ENCODE data around the gene HACE1.

The HACE1 gene

GRCh38 chr6:104789770-104790190, 69.9 kb downstream of the HACE1 start:
- TF ChIP-seq POLR2AphosphoS5 (IDR thresholded peaks at IDR 0.05; ENCODE audit: low read depth) = no peak
- TF ChIP-seq, protein P1, sequence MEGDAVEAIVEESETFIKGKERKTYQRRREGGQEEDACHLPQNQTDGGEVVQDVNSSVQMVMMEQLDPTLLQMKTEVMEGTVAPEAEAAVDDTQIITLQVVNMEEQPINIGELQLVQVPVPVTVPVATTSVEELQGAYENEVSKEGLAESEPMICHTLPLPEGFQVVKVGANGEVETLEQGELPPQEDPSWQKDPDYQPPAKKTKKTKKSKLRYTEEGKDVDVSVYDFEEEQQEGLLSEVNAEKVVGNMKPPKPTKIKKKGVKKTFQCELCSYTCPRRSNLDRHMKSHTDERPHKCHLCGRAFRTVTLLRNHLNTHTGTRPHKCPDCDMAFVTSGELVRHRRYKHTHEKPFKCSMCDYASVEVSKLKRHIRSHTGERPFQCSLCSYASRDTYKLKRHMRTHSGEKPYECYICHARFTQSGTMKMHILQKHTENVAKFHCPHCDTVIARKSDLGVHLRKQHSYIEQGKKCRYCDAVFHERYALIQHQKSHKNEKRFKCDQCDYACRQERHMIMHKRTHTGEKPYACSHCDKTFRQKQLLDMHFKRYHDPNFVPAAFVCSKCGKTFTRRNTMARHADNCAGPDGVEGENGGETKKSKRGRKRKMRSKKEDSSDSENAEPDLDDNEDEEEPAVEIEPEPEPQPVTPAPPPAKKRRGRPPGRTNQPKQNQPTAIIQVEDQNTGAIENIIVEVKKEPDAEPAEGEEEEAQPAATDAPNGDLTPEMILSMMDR (IDR thresholded peaks at IDR 0.05; ENCODE audit: insufficient read depth, low read length) = peak; percentile 16
- Histone ChIP-seq H3K27me3 (ENCODE audit: insufficient read depth, poor library complexity, severe bottlenecking) (no peaks in the 10 kb centered on the region), H3K27ac (replicated peaks) (no peak overlapping the region), H3K4me3 (replicated peaks; ENCODE audit: insufficient read depth, low read length) (no peak overlapping the region)
- peak in 1 of 2 experiments; percentile 20 for DNase-seq (ENCODE audit: low read depth in 1 of 2, low spot score in 1 of 2)

DNA sequence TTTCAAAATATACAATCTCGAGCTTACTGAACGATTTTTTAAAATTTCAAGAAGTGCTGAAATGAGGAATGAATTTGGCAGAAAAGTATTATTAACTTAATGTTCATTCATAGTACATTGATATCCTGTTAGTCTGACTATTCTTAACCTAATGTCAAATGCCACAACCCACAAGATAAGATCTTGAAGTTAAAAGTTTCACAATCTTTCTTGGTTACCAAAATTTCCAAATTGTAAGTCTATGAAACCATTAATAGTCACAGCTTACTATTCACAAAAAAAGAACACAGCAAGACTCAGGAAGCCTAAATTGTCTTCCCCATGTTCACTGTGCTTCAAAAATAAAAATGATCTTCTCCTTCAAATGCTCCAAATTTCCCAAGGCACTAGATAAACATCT, 71.3 kb downstream of the HACE1 start:
- Histone ChIP-seq H3K27ac (replicated peaks) (no peak overlapping the region), H3K4me3 (replicated peaks; ENCODE audit: insufficient read depth, low read length) (no peak overlapping the region), H3K27me3 (ENCODE audit: insufficient read depth, poor library complexity, severe bottlenecking) (no peaks in the 10 kb centered on the region)
- TF ChIP-seq SPI1 (IDR thresholded peaks at IDR 0.05; ENCODE audit: borderline replicate concordance, low read depth) (no peak), REST (IDR thresholded peaks at IDR 0.05; ENCODE audit: insufficient replicate concordance, low read depth) (no peak), POLR2AphosphoS5 (IDR thresholded peaks at IDR 0.05; ENCODE audit: low read depth) (no peak), GABPA (IDR thresholded peaks at IDR 0.05; ENCODE audit: low read depth) (no peak)
- TF ChIP-seq, protein P1 (IDR thresholded peaks at IDR 0.05; ENCODE audit: insufficient read depth, low read length) = no peak
- peak in 1 of 2 experiments; percentile 28 for DNase-seq (ENCODE audit: low read depth in 1 of 2, low spot score in 1 of 2)

DNA sequence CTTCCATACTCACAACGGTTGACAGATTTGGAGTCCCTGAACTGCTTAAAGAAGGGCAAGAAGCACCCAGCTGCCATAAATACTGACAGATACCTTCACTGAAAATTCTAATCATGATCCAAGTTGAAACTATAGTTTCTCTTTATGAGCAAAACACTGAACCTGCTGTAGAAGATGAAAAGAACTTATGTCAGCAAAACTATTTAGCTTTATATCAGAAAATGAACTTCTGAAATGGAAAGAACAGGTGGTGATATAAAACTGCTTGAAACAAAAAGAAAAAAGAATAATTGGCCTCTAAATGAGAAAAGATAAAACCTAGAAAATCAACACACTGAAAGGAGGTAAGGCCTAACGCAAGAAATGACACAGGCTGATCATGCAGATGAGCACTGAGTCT, 72.4 kb downstream of the HACE1 start:
- no peak for DNase-seq (ENCODE audit: low read depth in 1 of 2, low spot score in 1 of 2)
- H3K4me3 ChIP-seq (replicated peaks; ENCODE audit: insufficient read depth, low read length) = no peak overlapping the region
- no peaks in the 10 kb centered on the region for H3K27me3 ChIP-seq (ENCODE audit: insufficient read depth, poor library complexity, severe bottlenecking)
- H3K27ac ChIP-seq (replicated peaks) = no peak overlapping the region
- TF ChIP-seq GABPA (IDR thresholded peaks at IDR 0.05; ENCODE audit: low read depth) (no peak), REST (IDR thresholded peaks at IDR 0.05; ENCODE audit: insufficient replicate concordance, low read depth) (no peak)
- TF ChIP-seq, protein P1 (IDR thresholded peaks at IDR 0.05; ENCODE audit: insufficient read depth, low read length) = no peak

DNA sequence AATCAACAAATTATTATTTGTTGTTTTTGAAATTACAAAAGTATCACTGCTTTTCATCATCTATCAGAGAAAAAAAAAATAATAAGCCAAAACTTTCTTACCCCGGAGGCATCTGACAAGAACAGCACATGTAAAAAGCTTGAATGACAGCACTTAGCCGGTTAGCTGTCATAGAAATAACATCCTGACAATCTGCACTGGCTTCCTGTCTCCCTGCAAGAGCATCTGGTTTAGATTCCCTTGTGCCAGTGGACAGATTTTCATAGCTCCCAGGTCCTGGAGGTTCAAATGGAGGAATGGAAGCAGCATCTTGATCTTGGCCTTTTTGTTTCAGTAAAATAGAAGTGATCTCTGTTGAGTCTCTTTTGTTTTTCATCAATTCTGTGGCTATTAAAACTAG, 74.8 kb downstream of the HACE1 start:
- Histone ChIP-seq H3K4me3 (replicated peaks; ENCODE audit: insufficient read depth, low read length) (no peak overlapping the region), H3K27me3 (ENCODE audit: insufficient read depth, poor library complexity, severe bottlenecking) (no peaks in the 10 kb centered on the region), H3K27ac (replicated peaks) (no peak overlapping the region)
- DNase-seq (ENCODE audit: low read depth in 1 of 2, low spot score in 1 of 2) = no peak
- TF ChIP-seq SPI1 (IDR thresholded peaks at IDR 0.05; ENCODE audit: borderline replicate concordance, low read depth) = no peak
- TF ChIP-seq, protein P1 (IDR thresholded peaks at IDR 0.05; ENCODE audit: insufficient read depth, low read length) = no peak
- TF ChIP-seq REST (IDR thresholded peaks at IDR 0.05; ENCODE audit: insufficient replicate concordance, low read depth) = no peak
- TF ChIP-seq GABPA (IDR thresholded peaks at IDR 0.05; ENCODE audit: low read depth) = no peak
- TF ChIP-seq POLR2AphosphoS5 (IDR thresholded peaks at IDR 0.05; ENCODE audit: low read depth) = no peak

All from HL-60 (cell line).